A673 (cell line): Measurements from ENCODE around the gene ASTN2.

Experiments
- EZH2 ChIP-seq: fragments of 200-600 bp; sonication (generic); IDR thresholded peaks from 2 replicates; pipeline ENCODE4 v1.6.1; 2017; ENCODE audit warnings: borderline replicate concordance, low read depth, mild to moderate bottlenecking, mixed read lengths, antibody characterized with exemption, low read length; ENCODE audit not compliant: poor library complexity, severe bottlenecking
- TF ChIP-seq, protein P1 (sequence below): fragments of 300-800, 200-600 bp; sonication (generic); conservative IDR thresholded peaks from 2 replicates; pipeline ENCODE4 v1.5.1; 2017; ENCODE audit warnings: low read depth, mild to moderate bottlenecking, antibody characterized with exemption, low read length, moderate library complexity, mixed read lengths

DNA sequence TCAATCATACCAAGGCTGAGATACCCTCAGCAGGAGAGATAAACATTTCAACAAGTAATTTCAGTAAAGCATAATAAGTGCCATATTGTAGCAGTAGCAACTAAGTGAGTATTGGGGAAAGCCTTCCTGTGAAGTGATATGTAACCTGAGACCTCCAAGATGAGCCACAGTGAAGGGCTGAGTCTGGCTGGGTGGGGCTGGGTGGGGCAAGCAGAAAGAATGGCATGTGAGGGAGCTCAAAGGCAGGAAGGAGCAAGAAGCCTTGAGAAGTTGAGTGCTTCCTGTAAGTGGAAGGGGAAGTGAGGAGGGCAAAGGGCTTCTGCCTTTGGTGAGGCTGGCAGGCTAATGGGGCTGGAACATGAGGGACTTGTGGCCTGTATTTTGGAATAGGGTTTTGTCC lies 19.7 kb upstream of the ASTN2 start:
- TF ChIP-seq, protein P1, sequence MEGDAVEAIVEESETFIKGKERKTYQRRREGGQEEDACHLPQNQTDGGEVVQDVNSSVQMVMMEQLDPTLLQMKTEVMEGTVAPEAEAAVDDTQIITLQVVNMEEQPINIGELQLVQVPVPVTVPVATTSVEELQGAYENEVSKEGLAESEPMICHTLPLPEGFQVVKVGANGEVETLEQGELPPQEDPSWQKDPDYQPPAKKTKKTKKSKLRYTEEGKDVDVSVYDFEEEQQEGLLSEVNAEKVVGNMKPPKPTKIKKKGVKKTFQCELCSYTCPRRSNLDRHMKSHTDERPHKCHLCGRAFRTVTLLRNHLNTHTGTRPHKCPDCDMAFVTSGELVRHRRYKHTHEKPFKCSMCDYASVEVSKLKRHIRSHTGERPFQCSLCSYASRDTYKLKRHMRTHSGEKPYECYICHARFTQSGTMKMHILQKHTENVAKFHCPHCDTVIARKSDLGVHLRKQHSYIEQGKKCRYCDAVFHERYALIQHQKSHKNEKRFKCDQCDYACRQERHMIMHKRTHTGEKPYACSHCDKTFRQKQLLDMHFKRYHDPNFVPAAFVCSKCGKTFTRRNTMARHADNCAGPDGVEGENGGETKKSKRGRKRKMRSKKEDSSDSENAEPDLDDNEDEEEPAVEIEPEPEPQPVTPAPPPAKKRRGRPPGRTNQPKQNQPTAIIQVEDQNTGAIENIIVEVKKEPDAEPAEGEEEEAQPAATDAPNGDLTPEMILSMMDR, result no peak
- TF ChIP-seq EZH2, result no peak
